PC-3 (cell line): Measurements from ENCODE around the gene FA2H. TPM values are rescaled to one million over a fixed set of nuclear protein-coding genes. Genes with fewer than 3 reads are reported as not detected.

Source experiments
- ATAC-seq: fragments of 200-7000 bp; cut with Tn5 transposase; 2 replicates; pipeline ENCODE4 v1.9.1; 2020; ENCODE audit warnings: mild to moderate bottlenecking, moderate library complexity
- BruUV-seq: library from RNA; stranded (reverse); fragments of 400-500 nt; replicated peaks from 2 replicates; lab custom pipeline; 2021; lab: Mats Ljungman, UMichigan
- CTCF ChIA-PET: fragments of 300-600 bp; sonication (Branson Sonifier 250); formaldehyde crosslinking; loops from one replicate; lab custom pipeline; 2022; ENCODE audit warnings: antibody characterized with exemption; lab: Charles Lee
- POLR2A ChIA-PET: fragments of 300-600 bp; sonication (Branson Sonifier 250); formaldehyde crosslinking; loops from one replicate; lab custom pipeline; 2022; ENCODE audit warnings: antibody characterized with exemption; ENCODE audit not compliant: unreplicated experiment; lab: Charles Lee
- DNase-seq: peaks from one replicate; pipeline ENCODE4 v3.0.0-alpha.2; 2015
- H2AFZ ChIP-seq: fragments of 300-600 bp; sonication (generic); 2 replicates; pipeline ENCODE4 v1.6.0; 2016; ENCODE audit warnings: antibody characterized with exemption, low read length
- H3F3A ChIP-seq: fragments of 300-600 bp; sonication (generic); one replicate; pipeline ENCODE4 v1.6.0; 2017; ENCODE audit warnings: antibody characterized with exemption, low read length, control low read depth, mild to moderate bottlenecking; ENCODE audit not compliant: unreplicated experiment
- H3K27ac ChIP-seq: fragments of 300-600 bp; sonication (generic); 2 replicates; pipeline ENCODE4 v1.5.1; 2016; ENCODE audit warnings: mild to moderate bottlenecking, low read length
- H3K27me3 ChIP-seq: fragments of 300-600 bp; sonication (generic); 2 replicates; pipeline ENCODE4 v1.6.1; 2016; ENCODE audit warnings: low read length, mixed read lengths
- H3K36me3 ChIP-seq: fragments of 300-600 bp; sonication (generic); 2 replicates; pipeline ENCODE4 v1.6.1; 2016; ENCODE audit warnings: low read depth, mixed run types, low read length, mixed read lengths
- H3K4me1 ChIP-seq: fragments of 300-600 bp; sonication (generic); 2 replicates; pipeline ENCODE4 v1.5.1; 2016; ENCODE audit warnings: low read length; ENCODE audit not compliant: insufficient read depth
- H3K4me2 ChIP-seq: fragments of 300-600 bp; sonication (generic); 2 replicates; pipeline ENCODE4 v1.6.0; 2016; ENCODE audit warnings: low read length
- H3K4me3 ChIP-seq: fragments of 300-600 bp; sonication (generic); 2 replicates; pipeline ENCODE4 v1.5.1; 2016; ENCODE audit warnings: mild to moderate bottlenecking, low read length, mixed read lengths
- H3K79me2 ChIP-seq: fragments of 300-600 bp; sonication (generic); 2 replicates; pipeline ENCODE4 v1.6.1; 2017; ENCODE audit warnings: low read length, mixed read lengths
- H3K9ac ChIP-seq: fragments of 300-600 bp; sonication (generic); 2 replicates; pipeline ENCODE4 v1.6.0; 2016; ENCODE audit warnings: mild to moderate bottlenecking, low read length
- H3K9me2 ChIP-seq: fragments of 300-600 bp; sonication (generic); replicated peaks from 2 replicates; pipeline ENCODE4 v1.6.1; 2016; ENCODE audit warnings: mixed run types, low read length, mixed read lengths
- H3K9me3 ChIP-seq: fragments of 300-600 bp; sonication (generic); 2 replicates; pipeline ENCODE4 v1.6.1; 2016; ENCODE audit warnings: low read length, mixed read lengths
- H4K20me1 ChIP-seq: fragments of 300-600 bp; sonication (generic); 2 replicates; pipeline ENCODE4 v1.6.1; 2016; ENCODE audit warnings: low read length, mixed read lengths
- EZH2 ChIP-seq: fragments of 300-600 bp; sonication (generic); IDR thresholded peaks from one replicate; pipeline ENCODE4 v1.6.1; 2017; ENCODE audit warnings: antibody characterized with exemption, mild to moderate bottlenecking, low read length; ENCODE audit not compliant: unreplicated experiment
- EZH2phosphoT487 ChIP-seq: fragments of 300-600 bp; sonication (generic); IDR thresholded peaks from 2 replicates; pipeline ENCODE4 v1.6.1; 2018; ENCODE audit warnings: mild to moderate bottlenecking, antibody characterized with exemption, low read length, borderline replicate concordance
- intact Hi-C: fragments of 100-400 bp; cut with micrococcal nuclease; formaldehyde crosslinking; loops from 2 replicates; pipeline ENCODE4 v1.9.0; 2023
- total RNA-seq: library from RNA; depleted of rRNA; stranded (reverse); fragments of >200 nt; gene quantifications from 2 replicates; pipeline ENCODE4 v1.2.3, GENCODE V29; 2014
- TF ChIP-seq, protein P1 (sequence below): fragments of 300-600 bp; sonication (generic); conservative IDR thresholded peaks from 2 replicates; pipeline ENCODE4 v1.5.1; 2017; ENCODE audit warnings: antibody characterized with exemption, low read depth, mild to moderate bottlenecking, low read length

Gene FA2H
- total RNA-seq, 1 experiment from 2014 or later = 3.9 TPM

DNA sequence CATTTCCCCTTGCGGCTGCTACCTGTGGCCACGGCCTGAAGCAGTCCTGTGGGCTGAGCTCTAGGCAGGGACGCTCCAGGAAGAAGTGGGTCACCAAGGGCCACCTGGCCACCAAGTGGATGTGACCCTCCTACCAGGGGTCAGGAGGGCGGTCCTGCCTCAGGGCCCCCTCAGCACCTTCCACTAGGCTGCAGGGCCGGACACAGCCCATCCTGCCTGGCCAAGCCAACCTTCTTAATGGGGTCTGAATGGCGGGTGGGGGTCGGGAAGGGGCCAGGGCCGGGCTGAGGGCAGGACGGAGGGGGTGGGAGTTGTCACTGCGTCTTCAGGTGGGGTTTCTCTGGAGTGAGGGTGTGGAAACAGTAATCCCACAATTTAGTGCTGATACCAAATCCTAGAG is 60.7 kb downstream of the FA2H start:
- H3K36me3 ChIP-seq = no peaks in the 10 kb centered on the region
- H3K79me2 ChIP-seq = no peaks in the 10 kb centered on the region
- DNase-seq (no peak), ATAC-seq (no peak)
- no TSS peak for BruUV-seq
- no peak overlapping the region for H3K27ac ChIP-seq
- intact Hi-C loops = no loop called here
- POLR2A ChIA-PET = no interaction called here
- H3K4me2 ChIP-seq = no peak overlapping the region
- H3K27me3 ChIP-seq = no peaks in the 10 kb centered on the region
- no peaks in the 10 kb centered on the region for H4K20me1 ChIP-seq
- TF ChIP-seq, protein P1, sequence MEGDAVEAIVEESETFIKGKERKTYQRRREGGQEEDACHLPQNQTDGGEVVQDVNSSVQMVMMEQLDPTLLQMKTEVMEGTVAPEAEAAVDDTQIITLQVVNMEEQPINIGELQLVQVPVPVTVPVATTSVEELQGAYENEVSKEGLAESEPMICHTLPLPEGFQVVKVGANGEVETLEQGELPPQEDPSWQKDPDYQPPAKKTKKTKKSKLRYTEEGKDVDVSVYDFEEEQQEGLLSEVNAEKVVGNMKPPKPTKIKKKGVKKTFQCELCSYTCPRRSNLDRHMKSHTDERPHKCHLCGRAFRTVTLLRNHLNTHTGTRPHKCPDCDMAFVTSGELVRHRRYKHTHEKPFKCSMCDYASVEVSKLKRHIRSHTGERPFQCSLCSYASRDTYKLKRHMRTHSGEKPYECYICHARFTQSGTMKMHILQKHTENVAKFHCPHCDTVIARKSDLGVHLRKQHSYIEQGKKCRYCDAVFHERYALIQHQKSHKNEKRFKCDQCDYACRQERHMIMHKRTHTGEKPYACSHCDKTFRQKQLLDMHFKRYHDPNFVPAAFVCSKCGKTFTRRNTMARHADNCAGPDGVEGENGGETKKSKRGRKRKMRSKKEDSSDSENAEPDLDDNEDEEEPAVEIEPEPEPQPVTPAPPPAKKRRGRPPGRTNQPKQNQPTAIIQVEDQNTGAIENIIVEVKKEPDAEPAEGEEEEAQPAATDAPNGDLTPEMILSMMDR = no peak
- no peak for TF ChIP-seq EZH2
- TF ChIP-seq EZH2phosphoT487 = no peak
- H2AFZ ChIP-seq = no peak overlapping the region
- peaks cover 3% of the 10 kb centered on the region; the same call in 1 of the 2 replicates for H3K4me1 ChIP-seq
- H3K9ac ChIP-seq = no peak overlapping the region
- CTCF ChIA-PET = no interaction called here
- H3K4me3 ChIP-seq = no peak overlapping the region
- no peaks in the 10 kb centered on the region for H3F3A ChIP-seq
- no peaks in the 10 kb centered on the region for H3K9me3 ChIP-seq
- no peaks in the 10 kb centered on the region for H3K9me2 ChIP-seq

DNA sequence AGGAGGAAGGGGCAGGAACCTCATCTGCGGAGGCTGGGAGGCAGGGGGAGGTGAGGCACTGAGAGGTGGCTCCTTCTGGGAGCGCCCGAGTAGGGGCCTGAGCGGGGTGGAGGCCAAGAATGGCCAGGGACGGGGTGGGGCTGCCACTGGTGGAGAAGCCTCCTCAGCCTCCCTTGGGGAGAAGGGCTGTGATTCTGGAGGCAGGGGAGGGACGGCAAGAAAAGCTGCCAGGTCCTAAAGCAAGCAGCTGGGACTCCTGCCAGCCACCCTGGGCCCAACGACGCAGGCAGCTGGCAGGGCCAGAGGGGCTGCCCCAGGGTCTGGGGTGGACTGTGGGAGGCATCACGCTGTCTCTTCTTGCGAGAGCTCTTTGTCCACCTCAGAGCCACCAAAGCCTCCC is 61.3 kb downstream of the FA2H start:
- Histone ChIP-seq H3F3A (no peaks in the 10 kb centered on the region), H3K9me2 (no peaks in the 10 kb centered on the region), H3K4me2 (no peak overlapping the region), H3K9me3 (no peaks in the 10 kb centered on the region), H3K79me2 (no peaks in the 10 kb centered on the region), H2AFZ (no peak overlapping the region), H3K9ac (no peak overlapping the region), H3K4me3 (no peak overlapping the region), H4K20me1 (no peaks in the 10 kb centered on the region), H3K36me3 (no peaks in the 10 kb centered on the region), H3K27ac (no peak overlapping the region), H3K27me3 (no peaks in the 10 kb centered on the region), H3K4me1 (peaks cover 3% of the 10 kb centered on the region; the same call in 1 of the 2 replicates)
- no TSS peak for BruUV-seq
- DNase-seq (no peak), ATAC-seq (no peak)
- ChIA-PET CTCF (no interaction called here), POLR2A (no interaction called here)
- TF ChIP-seq EZH2 = no peak
- TF ChIP-seq, protein P1 = no peak
- no peak for TF ChIP-seq EZH2phosphoT487
- intact Hi-C loops = no loop called here

DNA sequence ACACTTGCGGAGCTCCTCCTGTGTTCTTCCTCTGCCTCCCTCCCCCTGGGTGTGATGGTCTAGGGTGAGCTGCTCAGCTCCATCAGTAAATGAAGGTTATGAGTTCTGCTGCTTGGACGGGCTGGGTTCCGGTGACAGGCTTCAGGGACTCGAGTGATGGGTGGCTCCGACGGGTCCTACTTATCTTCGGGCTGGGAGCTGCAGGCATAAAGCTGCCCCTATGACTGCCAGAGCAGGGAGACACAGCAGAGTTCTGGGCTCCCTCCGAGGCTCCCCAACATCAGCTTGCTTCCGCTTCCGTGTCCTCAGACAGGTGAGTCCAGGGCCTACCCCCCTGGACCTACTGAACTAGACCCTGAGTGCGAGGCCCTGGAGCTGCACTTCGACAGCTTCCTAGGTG is 62.7 kb downstream of the FA2H start:
- H3K4me1 ChIP-seq = peaks cover 3% of the 10 kb centered on the region; the same call in 1 of the 2 replicates
- no peaks in the 10 kb centered on the region for H3K9me2 ChIP-seq
- no peak overlapping the region for H3K4me3 ChIP-seq
- no peak for ATAC-seq
- no peak for DNase-seq
- ChIA-PET POLR2A (interaction anchor here (0.8 kb wide), 1 partner anchor 11 kb away, joined by 3 read pairs; the partner anchor contains the start of gene MLKL), CTCF (interaction anchor here (0.6 kb wide), 1 partner anchor 55 kb away, joined by 4 read pairs; no protein-coding TSS in a partner anchor)
- H3K9me3 ChIP-seq = no peaks in the 10 kb centered on the region
- TF ChIP-seq, protein P1 = no peak
- TF ChIP-seq EZH2phosphoT487 = no peak
- no peak for TF ChIP-seq EZH2
- H3K4me2 ChIP-seq = no peak overlapping the region
- H3K79me2 ChIP-seq = no peaks in the 10 kb centered on the region
- H3K27ac ChIP-seq = no peak overlapping the region
- no peak overlapping the region for H2AFZ ChIP-seq
- H3K36me3 ChIP-seq = no peaks in the 10 kb centered on the region
- no peaks in the 10 kb centered on the region for H3F3A ChIP-seq
- BruUV-seq = no TSS peak
- H4K20me1 ChIP-seq = no peaks in the 10 kb centered on the region
- intact Hi-C loops = no loop called here
- H3K9ac ChIP-seq = no peak overlapping the region
- H3K27me3 ChIP-seq = no peaks in the 10 kb centered on the region
